Measurements from ENCODE around the gene TAS1R2. TPM values are rescaled to one million over a fixed set of nuclear protein-coding genes. Genes with fewer than 3 reads are reported as not detected.

The TAS1R2 gene
- total RNA-seq, 2 donors from 2014 or later, result not detected

- Mint-ChIP-seq H3K27me3 (ENCODE audit: insufficient read depth) (peaks cover 12% of the 10 kb centered on the region), H3K27ac (no peak overlapping the region)
These were observed 26.0 kb upstream of the TAS1R2 start for GRCh38 chr1:18885311-18886002.

DNA sequence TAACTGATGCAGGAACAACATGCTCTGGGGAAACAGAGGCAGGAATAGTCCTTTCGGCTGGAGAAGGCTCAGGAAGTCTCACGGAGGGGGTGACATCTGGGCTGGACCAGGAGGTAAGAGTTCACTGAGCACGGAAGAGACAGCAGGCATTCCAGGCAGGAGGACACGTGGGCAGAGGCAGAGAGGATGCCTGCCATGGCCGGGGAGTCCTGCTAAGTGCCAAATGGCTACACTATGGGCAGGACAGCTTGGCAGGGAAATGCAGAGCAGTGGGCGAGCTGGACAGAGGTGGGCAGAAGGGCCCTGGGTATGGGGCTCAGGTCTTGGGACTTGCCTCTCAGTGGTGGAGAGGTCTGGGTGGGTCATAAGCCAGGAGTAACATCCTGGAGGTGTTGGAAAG is 25.3 kb upstream of the TAS1R2 start:
- Mint-ChIP-seq H3K27me3 (ENCODE audit: insufficient read depth) (peaks cover 11% of the 10 kb centered on the region), H3K27ac (no peak overlapping the region), H3K9me3 (no peaks in the 10 kb centered on the region), H3K4me1 (no peaks in the 10 kb centered on the region), H3K4me3 (no peak overlapping the region), H3K36me3 (ENCODE audit: low read depth) (no peaks in the 10 kb centered on the region)
- no peaks in the 10 kb centered on the region for H3K4me1 ChIP-seq (ENCODE audit: control insufficient read depth, insufficient read depth, low read length)
- H3K36me3 ChIP-seq (ENCODE audit: control insufficient read depth, insufficient read depth, low read length), result no peaks in the 10 kb centered on the region
- no peak overlapping the region for H3K4me3 ChIP-seq (ENCODE audit: low read length)
- H3K9ac ChIP-seq (ENCODE audit: extremely low read depth, low read length, poor library complexity, severe bottlenecking), result no peak overlapping the region
- no peak for DNase-seq
- no peak overlapping the region for H3K27ac ChIP-seq (ENCODE audit: low read depth, low read length)
- TF ChIP-seq CTCF (conservative IDR thresholded peaks at IDR 0.05), result no peak
- no peaks in the 10 kb centered on the region for H3K9me3 ChIP-seq (ENCODE audit: control insufficient read depth, low read length)
- 88 to 91% methylated on average over 4 to 6 of the region's 6 CpGs for WGBS, 2 experiments (ENCODE audit: insufficient coverage in 1 of 2, insufficient read length in 1 of 2)
- peaks cover 30% of the 10 kb centered on the region for H3K27me3 ChIP-seq (ENCODE audit: control insufficient read depth, insufficient read depth, low read length, poor library complexity, severe bottlenecking)

More at GRCh38 chr1:18885311-18886002, 26.0 kb upstream of the TAS1R2 start:
- Histone ChIP-seq H3K27me3 (ENCODE audit: control insufficient read depth, insufficient read depth, low read length, poor library complexity, severe bottlenecking) (peaks cover 37% of the 10 kb centered on the region), H3K9ac (ENCODE audit: extremely low read depth, low read length, poor library complexity, severe bottlenecking) (no peak overlapping the region), H3K4me3 (ENCODE audit: low read length) (no peak overlapping the region), H3K4me1 (ENCODE audit: control insufficient read depth, insufficient read depth, low read length) (no peaks in the 10 kb centered on the region), H3K36me3 (ENCODE audit: control insufficient read depth, insufficient read depth, low read length) (no peaks in the 10 kb centered on the region), H3K9me3 (ENCODE audit: control insufficient read depth, low read length) (no peaks in the 10 kb centered on the region), H3K27ac (ENCODE audit: low read depth, low read length) (no peak overlapping the region)
- no peak for DNase-seq
- no peaks in the 10 kb centered on the region for H3K36me3 Mint-ChIP-seq (ENCODE audit: low read depth)
- no peaks in the 10 kb centered on the region for H3K9me3 Mint-ChIP-seq
- no peak overlapping the region for H3K4me3 Mint-ChIP-seq
- 90 to 94% methylated on average over 10 to 15 of the region's 17 CpGs for WGBS, 2 experiments (ENCODE audit: insufficient coverage in 1 of 2, insufficient read length in 1 of 2)
- no peak for TF ChIP-seq CTCF (conservative IDR thresholded peaks at IDR 0.05)
- no peaks in the 10 kb centered on the region for H3K4me1 Mint-ChIP-seq

- peaks cover 8% of the 10 kb centered on the region for H3K27me3 Mint-ChIP-seq (ENCODE audit: insufficient read depth)
- H3K4me1 Mint-ChIP-seq, result no peaks in the 10 kb centered on the region
- Histone ChIP-seq H3K36me3 (ENCODE audit: control insufficient read depth, insufficient read depth, low read length) (no peaks in the 10 kb centered on the region), H3K27ac (ENCODE audit: low read depth, low read length) (no peak overlapping the region), H3K4me1 (ENCODE audit: control insufficient read depth, insufficient read depth, low read length) (no peaks in the 10 kb centered on the region), H3K4me3 (ENCODE audit: low read length) (no peak overlapping the region), H3K27me3 (ENCODE audit: control insufficient read depth, insufficient read depth, low read length, poor library complexity, severe bottlenecking) (peaks cover 26% of the 10 kb centered on the region), H3K9ac (ENCODE audit: extremely low read depth, low read length, poor library complexity, severe bottlenecking) (no peak overlapping the region), H3K9me3 (ENCODE audit: control insufficient read depth, low read length) (no peaks in the 10 kb centered on the region)
- no peak overlapping the region for H3K4me3 Mint-ChIP-seq
- no peaks in the 10 kb centered on the region for H3K36me3 Mint-ChIP-seq (ENCODE audit: low read depth)
- WGBS, 2 experiments (ENCODE audit: insufficient coverage in 1 of 2, insufficient read length in 1 of 2), result 73 to 82% methylated on average over 4 of the region's 4 CpGs
- no peaks in the 10 kb centered on the region for H3K9me3 Mint-ChIP-seq
- TF ChIP-seq CTCF (conservative IDR thresholded peaks at IDR 0.05), result no peak
- DNase-seq, result no peak
- H3K27ac Mint-ChIP-seq, result no peak overlapping the region
These were observed 24.9 kb upstream of the TAS1R2 start for GRCh38 chr1:18884419-18884717.
